NCI-H2081 treated with DMSO at 0.1 percent for 48 hours (cell line): ENCODE data around the gene IRF2.

Experiments
- DNase-seq: peaks from one replicate; lab custom pipeline; 2025; lab: John Stamatoyannopoulos, UW

IRF2 gene

GRCh38 chr4:184473499-184474262, 669 bp downstream of the IRF2 start:
- no peak for DNase-seq

- DNase-seq, result no peak
Observed at GRCh38 chr4:184472614-184473498, 1.5 kb downstream of the IRF2 start.

GRCh38 chr4:184471881-184472613, 2.3 kb downstream of the IRF2 start:
- no peak for DNase-seq

- no peak for DNase-seq
Observed at GRCh38 chr4:184470785-184471110, 3.6 kb downstream of the IRF2 start.

GRCh38 chr4:184466634-184467033, 7.7 kb downstream of the IRF2 start:
- no peak for DNase-seq

- DNase-seq, result no peak
Observed at GRCh38 chr4:184464759-184465454, 9.4 kb downstream of the IRF2 start.

GRCh38 chr4:184463856-184464255, 10.5 kb downstream of the IRF2 start:
- DNase-seq, result no peak

- DNase-seq, result no peak
Observed at GRCh38 chr4:184463158-184463557, 11.2 kb downstream of the IRF2 start.

- DNase-seq, result no peak
Observed at GRCh38 chr4:184462724-184463123, 11.6 kb downstream of the IRF2 start.

GRCh38 chr4:184461711-184462441, 12.5 kb downstream of the IRF2 start:
- no peak for DNase-seq

- DNase-seq, result no peak
Observed at GRCh38 chr4:184460499-184461285, 13.7 kb downstream of the IRF2 start.

- DNase-seq, result no peak
Observed at GRCh38 chr4:184459413-184459812, 14.9 kb downstream of the IRF2 start.

- no peak for DNase-seq
Observed at GRCh38 chr4:184457535-184458249, 16.7 kb downstream of the IRF2 start.

GRCh38 chr4:184456337-184456736, 18.0 kb downstream of the IRF2 start:
- DNase-seq, result no peak

GRCh38 chr4:184455299-184455698, 19.1 kb downstream of the IRF2 start:
- DNase-seq, result no peak

GRCh38 chr4:184453365-184454160, 20.8 kb downstream of the IRF2 start:
- no peak for DNase-seq

GRCh38 chr4:184452740-184453139, 21.6 kb downstream of the IRF2 start:
- DNase-seq, result no peak

GRCh38 chr4:184451726-184452125, 22.6 kb downstream of the IRF2 start:
- DNase-seq, result no peak
